HCT116 (cell line): ENCODE data around the gene ETF1.

Source experiments
- EZH2phosphoT487 ChIP-seq: fragments of 200-600 bp; IDR thresholded peaks from 2 replicates; pipeline ENCODE4 v1.6.1; 2018; ENCODE audit warnings: antibody characterized with exemption, borderline replicate concordance
- MAX ChIP-seq: IDR thresholded peaks from 2 replicates; pipeline ENCODE4 v1.6.1; 2012
- POLR2A ChIP-seq: IDR thresholded peaks from 2 replicates; pipeline ENCODE4 v1.7.0; 2011; ENCODE audit warnings: borderline replicate concordance; ENCODE audit not compliant: insufficient read depth, insufficient read length; ENCODE audit errors: extremely low read depth
- SRF ChIP-seq: IDR thresholded peaks from 2 replicates; pipeline ENCODE4 v1.6.1; 2012; ENCODE audit warnings: low read depth
- ZNF274 ChIP-seq: fragments of 200-500 bp; sonication (Bioruptor generic); IDR thresholded peaks from 2 replicates; pipeline ENCODE4 v1.6.1; 2014; ENCODE audit warnings: mild to moderate bottlenecking, low read depth, low read length, inconsistent platforms
- TF ChIP-seq, protein P1 (sequence below), 3 experiments: fragments of 200-600 bp in 1 of 3; sonication (generic) in 1 of 3; IDR thresholded peaks in 2 of 3; conservative IDR thresholded peaks in 1 of 3; 2 replicates each; pipeline ENCODE4 v1.5.1; 2012 to 2017; ENCODE audit warnings: low read depth in 2 of 3, low read length in 2 of 3, antibody characterized with exemption in 1 of 3, borderline replicate concordance in 1 of 3, control low read depth in 1 of 3, mild to moderate bottlenecking in 1 of 3, mixed read lengths in 1 of 3, mixed run types in 1 of 3, moderate library complexity in 1 of 3; ENCODE audit not compliant: insufficient read depth in 1 of 3

GRCh38 chr5:138577452-138577851 lies 34.4 kb upstream of the ETF1 start:
- TF ChIP-seq, protein P1, sequence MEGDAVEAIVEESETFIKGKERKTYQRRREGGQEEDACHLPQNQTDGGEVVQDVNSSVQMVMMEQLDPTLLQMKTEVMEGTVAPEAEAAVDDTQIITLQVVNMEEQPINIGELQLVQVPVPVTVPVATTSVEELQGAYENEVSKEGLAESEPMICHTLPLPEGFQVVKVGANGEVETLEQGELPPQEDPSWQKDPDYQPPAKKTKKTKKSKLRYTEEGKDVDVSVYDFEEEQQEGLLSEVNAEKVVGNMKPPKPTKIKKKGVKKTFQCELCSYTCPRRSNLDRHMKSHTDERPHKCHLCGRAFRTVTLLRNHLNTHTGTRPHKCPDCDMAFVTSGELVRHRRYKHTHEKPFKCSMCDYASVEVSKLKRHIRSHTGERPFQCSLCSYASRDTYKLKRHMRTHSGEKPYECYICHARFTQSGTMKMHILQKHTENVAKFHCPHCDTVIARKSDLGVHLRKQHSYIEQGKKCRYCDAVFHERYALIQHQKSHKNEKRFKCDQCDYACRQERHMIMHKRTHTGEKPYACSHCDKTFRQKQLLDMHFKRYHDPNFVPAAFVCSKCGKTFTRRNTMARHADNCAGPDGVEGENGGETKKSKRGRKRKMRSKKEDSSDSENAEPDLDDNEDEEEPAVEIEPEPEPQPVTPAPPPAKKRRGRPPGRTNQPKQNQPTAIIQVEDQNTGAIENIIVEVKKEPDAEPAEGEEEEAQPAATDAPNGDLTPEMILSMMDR (IDR thresholded peaks at IDR 0.05 in 2 of 3, conservative IDR thresholded peaks at IDR 0.05 in 1 of 3; ENCODE audit: borderline replicate concordance in 1 of 3, insufficient read depth in 1 of 3, low read depth in 2 of 3, low read length in 2 of 3): no peak
- TF ChIP-seq SRF (no peak), POLR2A (no peak), EZH2phosphoT487 (no peak), ZNF274 (no peak), MAX (no peak)
